Spinal cord (tissue), 10 donors: Measurements from ENCODE around the gene RNF167. TPM values are rescaled to one million over a fixed set of nuclear protein-coding genes. Genes with fewer than 3 reads are reported as not detected.
"Not testable (repeated sequence)": the region's sequence is repeated elsewhere in the genome, so short reads cannot be mapped to it uniquely, and the experiment has no call there.

Source experiments
- DNase-seq, 6 donors: peaks; one replicate each; pipeline versions ENCODE4 v3.0.0 to v3.0.0-alpha.2; 2013 to 2015; ENCODE audit warnings: low spot score in 6 of 6, low read depth in 4 of 6
- H3K27ac ChIP-seq: one replicate; pipeline ENCODE4 v1.5.1; 2013; ENCODE audit warnings: low read depth, low read length, control low read depth
- H3K27me3 ChIP-seq: one replicate; pipeline ENCODE4 v1.6.1; 2013; ENCODE audit warnings: low read length; ENCODE audit not compliant: control insufficient read depth, insufficient read depth
- H3K36me3 ChIP-seq: one replicate; pipeline ENCODE4 v1.6.1; 2013; ENCODE audit warnings: low read length; ENCODE audit not compliant: control insufficient read depth, insufficient read depth
- H3K4me1 ChIP-seq: one replicate; pipeline ENCODE4 v1.6.1; 2013; ENCODE audit warnings: low read length; ENCODE audit not compliant: control insufficient read depth, insufficient read depth
- H3K4me3 ChIP-seq: one replicate; pipeline ENCODE4 v1.5.1; 2013; ENCODE audit warnings: low read depth, low read length, control low read depth
- H3K9me3 ChIP-seq: one replicate; pipeline ENCODE4 v1.6.1; 2013; ENCODE audit warnings: low read length; ENCODE audit not compliant: control insufficient read depth, insufficient read depth
- WGBS: methylation state at CpG from one replicate; pipeline ENCODE4 v1.1.5; 2013; ENCODE audit warnings: missing lambda C conversion rate; ENCODE audit not compliant: insufficient coverage; 5-methylcytosine and 5-hydroxymethylcytosine counted together
- polyA plus RNA-seq, 2 donors: library from polyadenylated mRNA; unstranded; fragments of 120-200 nt; gene quantifications; one replicate each; pipeline ENCODE4 v1.2.1, GENCODE V29; 2013; ENCODE audit not compliant: insufficient read length in 2 of 2
- total RNA-seq, 2 donors: library from RNA; depleted of rRNA in 1 of 2; stranded (reverse); fragments of 120-200 nt in 1 of 2; fragments of >200 nt in 1 of 2; gene quantifications; one replicate each; pipeline versions ENCODE4 v1.2.3 to v1.2.4, GENCODE V29; 2013 to 2014
- donor health status: healthy.

The RNF167 gene
- total and polyA plus RNA-seq, 4 donors, result 23.5 to 133 (median 92.6) TPM

DNA sequence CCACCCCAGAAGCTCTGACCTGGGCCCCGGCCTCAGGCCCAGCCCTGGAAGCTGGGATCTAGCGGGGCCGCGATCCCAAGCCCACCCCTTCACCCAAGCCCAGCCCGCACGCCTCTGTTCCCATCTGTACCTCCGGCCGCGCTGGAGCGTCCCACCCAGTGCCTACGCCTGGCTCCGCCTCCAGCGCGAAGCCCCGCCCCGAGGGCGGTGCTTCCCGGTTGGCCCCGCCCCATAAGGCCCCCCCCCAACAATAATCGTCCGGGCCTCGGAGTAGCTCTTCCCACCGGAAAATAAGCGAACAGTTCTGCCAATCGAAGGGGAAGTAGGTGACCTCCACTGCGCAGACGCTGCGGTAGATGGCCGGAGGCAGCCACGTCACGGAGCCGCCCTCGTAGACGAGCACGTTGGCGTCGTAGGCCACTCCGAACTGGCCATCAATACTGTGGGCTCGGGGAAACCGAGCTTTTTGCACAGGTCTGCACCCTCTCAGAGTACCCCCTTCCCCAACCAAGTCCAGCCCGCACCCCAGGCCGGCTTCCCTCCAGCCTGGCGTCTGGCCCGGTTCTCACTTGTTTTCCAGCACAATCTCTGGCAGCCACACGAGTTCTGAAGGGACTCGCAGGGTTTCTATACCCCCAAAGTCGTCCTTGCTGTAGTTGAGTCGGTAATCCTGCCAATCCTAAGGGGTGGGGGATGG, 38.3 kb upstream of the RNF167 start:
- H3K36me3 ChIP-seq, result peaks cover 42% of the 10 kb centered on the region
- H3K27me3 ChIP-seq, result peaks cover 41% of the 10 kb centered on the region
- H3K9me3 ChIP-seq, result no peaks in the 10 kb centered on the region
- 48% methylated on average over 39 of the region's 48 CpGs for WGBS
- peak in 2 of 6 donors; percentile 39 to 41 for DNase-seq
- no peak overlapping the region for H3K27ac ChIP-seq
- no peak overlapping the region for H3K4me3 ChIP-seq
- H3K4me1 ChIP-seq, result peaks cover 52% of the 10 kb centered on the region

DNA sequence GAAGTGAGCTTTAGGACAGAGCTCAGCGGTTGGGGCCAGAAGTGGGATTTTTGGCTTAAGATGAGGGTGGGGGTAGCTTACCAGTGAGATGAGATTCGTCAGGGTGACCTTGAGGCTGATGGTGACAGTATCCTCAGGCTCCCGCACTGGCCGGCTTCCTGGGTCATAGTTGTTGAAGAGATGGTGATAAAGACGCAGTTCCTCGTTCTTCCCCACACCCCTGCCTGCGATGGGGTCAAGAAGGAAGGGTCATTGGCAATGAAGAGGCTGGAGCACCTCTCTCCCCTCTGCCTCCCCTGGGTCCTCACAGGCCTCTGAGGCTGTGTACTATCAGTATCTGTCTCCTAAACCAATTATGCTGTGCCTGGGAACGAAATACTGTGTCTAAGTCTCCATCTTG, 37.5 kb upstream of the RNF167 start:
- Histone ChIP-seq H3K4me3 (no peak overlapping the region), H3K4me1 (peaks cover 52% of the 10 kb centered on the region), H3K9me3 (no peaks in the 10 kb centered on the region), H3K27ac (no peak overlapping the region), H3K36me3 (peaks cover 34% of the 10 kb centered on the region), H3K27me3 (peaks cover 41% of the 10 kb centered on the region)
- 76% methylated on average over 4 of the region's 8 CpGs for WGBS
- no peak for DNase-seq

DNA sequence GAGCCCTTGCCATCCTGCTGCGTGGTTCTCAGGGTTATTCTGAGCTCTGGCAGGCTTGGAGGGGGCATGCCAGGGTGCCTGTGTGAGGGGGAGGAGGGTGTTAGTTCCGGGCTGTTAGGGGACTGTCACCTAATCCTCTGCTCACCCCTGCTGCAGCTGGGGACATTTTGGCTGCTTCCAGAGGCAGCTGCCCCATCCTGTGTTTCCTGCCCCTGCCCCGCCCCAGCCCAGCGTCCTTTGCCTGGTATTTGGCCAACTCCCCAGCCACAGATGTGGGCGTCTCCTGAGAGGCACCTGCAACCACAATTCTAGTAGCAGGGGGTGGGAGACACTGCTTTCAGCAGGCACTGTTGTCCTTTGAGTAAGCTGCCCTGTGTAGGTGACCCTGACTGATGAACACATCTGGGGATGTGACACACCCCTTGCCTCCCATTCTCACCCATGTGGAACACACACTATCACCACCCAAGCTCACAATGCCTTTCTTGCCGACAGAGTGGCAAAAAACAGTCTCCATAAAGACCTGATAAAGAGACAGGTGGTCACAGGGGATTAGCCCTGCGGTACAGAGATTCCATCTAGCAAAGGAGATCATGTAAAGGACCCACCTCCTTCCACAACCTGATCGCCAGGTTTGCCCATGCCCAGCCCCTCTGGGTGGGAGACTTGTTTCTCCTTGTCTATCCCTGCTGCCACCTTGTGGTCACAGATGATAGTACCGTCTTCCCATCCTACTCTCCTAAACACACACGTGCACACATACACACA, 36.8 kb upstream of the RNF167 start, which contains the start of gene CHRNE:
Gene CHRNE, minus strand, starts transcription at position 48 of the 768 bp plus-strand sequence. Its CDS starts 35 bp downstream, at position 13.
- peaks cover 28% of the 10 kb centered on the region for H3K36me3 ChIP-seq
- H3K27me3 ChIP-seq, result peaks cover 40% of the 10 kb centered on the region
- peaks cover 54% of the 10 kb centered on the region for H3K4me1 ChIP-seq
- no peak within 1 kb of the TSS for H3K27ac ChIP-seq
- DNase-seq, result peak in 5 of 6 donors; percentile 64 to 96 (median 71)
- no peak within 1 kb of the TSS for H3K4me3 ChIP-seq
- no peaks in the 10 kb centered on the region for H3K9me3 ChIP-seq
- WGBS, result 32% methylated on average over 7 of the region's 10 CpGs

DNA sequence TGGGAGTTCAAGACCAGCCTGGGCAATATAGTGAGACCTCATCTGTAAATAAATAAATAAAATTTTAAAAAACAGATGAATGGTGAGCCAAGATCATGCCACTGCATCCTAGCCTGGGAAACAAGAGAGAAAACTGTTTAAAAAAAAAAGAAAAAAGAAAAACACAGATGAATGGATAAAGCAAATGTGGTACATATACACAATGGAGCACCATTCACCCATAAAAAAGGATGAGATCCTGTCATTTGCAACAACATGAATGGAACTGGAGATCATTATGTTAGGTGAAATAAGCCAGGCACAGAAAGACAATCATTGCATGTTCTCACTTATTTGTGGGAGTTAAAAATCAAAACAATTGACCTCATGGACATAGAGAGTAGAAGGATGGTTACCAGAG, 33.4 kb upstream of the RNF167 start:
- not testable (repeated sequence) for H3K4me3 ChIP-seq, H3K27ac ChIP-seq, H3K36me3 ChIP-seq, H3K9me3 ChIP-seq, DNase-seq, H3K27me3 ChIP-seq
- peaks cover 34% of the 10 kb centered on the region for H3K4me1 ChIP-seq

DNA sequence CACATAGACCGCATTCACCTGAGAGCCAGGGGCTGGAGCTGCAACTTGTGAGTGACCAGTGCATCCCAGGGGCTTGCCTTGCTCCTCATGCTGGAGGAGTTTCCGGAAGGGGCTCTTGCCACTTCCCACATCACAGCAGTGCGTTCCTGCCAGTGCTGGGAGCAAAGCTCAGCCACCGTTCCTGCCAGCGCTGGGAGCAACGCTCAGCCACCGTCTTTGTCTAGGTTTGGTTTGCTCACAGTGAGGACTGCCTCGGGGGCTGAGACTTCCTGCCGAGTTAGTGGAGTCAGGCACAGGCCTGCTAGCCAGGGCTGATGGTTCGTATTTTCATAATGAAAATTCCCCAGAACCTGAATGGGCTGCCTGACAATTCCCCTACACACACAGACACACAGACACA, 31.8 kb upstream of the RNF167 start:
- Histone ChIP-seq H3K4me3 (no peak overlapping the region), H3K36me3 (no peaks in the 10 kb centered on the region), H3K9me3 (no peaks in the 10 kb centered on the region), H3K27ac (no peak overlapping the region), H3K27me3 (peaks cover 2% of the 10 kb centered on the region), H3K4me1 (peaks cover 18% of the 10 kb centered on the region)
- DNase-seq, result peak in 2 of 6 donors; percentile 27 to 36
- WGBS, result 31% methylated on average over 9 of the region's 10 CpGs

GRCh38 chr17:4908711-4909496, 31.2 kb upstream of the RNF167 start:
- H3K9me3 ChIP-seq, result no peaks in the 10 kb centered on the region
- peak in 4 of 6 donors; percentile 40 to 86 (median 69) for DNase-seq
- no peaks in the 10 kb centered on the region for H3K36me3 ChIP-seq
- peaks cover 16% of the 10 kb centered on the region for H3K4me1 ChIP-seq
- no peak overlapping the region for H3K4me3 ChIP-seq
- H3K27ac ChIP-seq, result peak overlapping the region; percentile 16
- H3K27me3 ChIP-seq, result peaks cover 2% of the 10 kb centered on the region
- WGBS, result 29% methylated on average over 12 of the region's 20 CpGs

- H3K36me3 ChIP-seq, result no peaks in the 10 kb centered on the region
- no peak for DNase-seq
- peaks cover 8% of the 10 kb centered on the region for H3K4me1 ChIP-seq
- WGBS, result no CpG with 5 or more reads among the region's 1 CpG
- no peaks in the 10 kb centered on the region for H3K27me3 ChIP-seq
- no peaks in the 10 kb centered on the region for H3K9me3 ChIP-seq
- no peak overlapping the region for H3K27ac ChIP-seq
- no peak overlapping the region for H3K4me3 ChIP-seq
These were observed 26.1 kb upstream of the RNF167 start for GRCh38 chr17:4913994-4914393.

- not testable (repeated sequence) for H3K4me1 ChIP-seq, H3K36me3 ChIP-seq, H3K27me3 ChIP-seq, H3K9me3 ChIP-seq, H3K4me3 ChIP-seq, H3K27ac ChIP-seq, DNase-seq
- WGBS, result 97% methylated on average over 3 of the region's 4 CpGs
These were observed 25.5 kb upstream of the RNF167 start for GRCh38 chr17:4914551-4914950.

GRCh38 chr17:4919511-4920047, 20.5 kb upstream of the RNF167 start:
- no peak for DNase-seq
- H3K27me3 ChIP-seq, result no peaks in the 10 kb centered on the region
- H3K27ac ChIP-seq, result no peak overlapping the region
- H3K36me3 ChIP-seq, result no peaks in the 10 kb centered on the region
- WGBS, result 65% methylated on average over 4 of the region's 8 CpGs
- H3K4me1 ChIP-seq, result no peaks in the 10 kb centered on the region
- no peaks in the 10 kb centered on the region for H3K9me3 ChIP-seq
- H3K4me3 ChIP-seq, result no peak overlapping the region
